Memory B cell (primary cell): ENCODE data around the gene CELSR3.
A peak's percentile ranks its signal among the peaks of the same experiment; 100 is the strongest.

Source experiments
- ATAC-seq: fragments of 150-1000 bp; cut with Tn5 transposase; 2 replicates; pipeline ENCODE4 v1.10.0; 2021; ENCODE audit warnings: low read depth, mild to moderate bottlenecking, moderate library complexity
- DNase-seq, 2 donors: peaks; one replicate each; pipeline ENCODE4 v3.0.0; 2022; ENCODE audit warnings: low spot score in 2 of 2
- H3K27ac Mint-ChIP-seq: one replicate; pipeline ENCODE4 v1.8.0; 2022; ENCODE audit warnings: mild to moderate bottlenecking, moderate library complexity, mixed read lengths
- H3K27me3 Mint-ChIP-seq: one replicate; pipeline ENCODE4 v1.8.0; 2022; ENCODE audit warnings: mixed read lengths
- H3K36me3 Mint-ChIP-seq: one replicate; pipeline ENCODE4 v1.8.0; 2022; ENCODE audit warnings: mild to moderate bottlenecking, mixed read lengths
- H3K4me1 Mint-ChIP-seq: one replicate; pipeline ENCODE4 v1.8.0; 2022; ENCODE audit warnings: mixed read lengths
- H3K4me3 Mint-ChIP-seq: one replicate; pipeline ENCODE4 v1.8.0; 2022; ENCODE audit warnings: mild to moderate bottlenecking, moderate library complexity, mixed read lengths
- H3K9me3 Mint-ChIP-seq: one replicate; pipeline ENCODE4 v1.8.0; 2022; ENCODE audit warnings: mixed read lengths

The CELSR3 gene

GRCh38 chr3:48599077-48599501 is 63.6 kb downstream of the CELSR3 start:
- Mint-ChIP-seq H3K36me3 (peaks cover 29% of the 10 kb centered on the region), H3K27ac (no peak overlapping the region)

DNA sequence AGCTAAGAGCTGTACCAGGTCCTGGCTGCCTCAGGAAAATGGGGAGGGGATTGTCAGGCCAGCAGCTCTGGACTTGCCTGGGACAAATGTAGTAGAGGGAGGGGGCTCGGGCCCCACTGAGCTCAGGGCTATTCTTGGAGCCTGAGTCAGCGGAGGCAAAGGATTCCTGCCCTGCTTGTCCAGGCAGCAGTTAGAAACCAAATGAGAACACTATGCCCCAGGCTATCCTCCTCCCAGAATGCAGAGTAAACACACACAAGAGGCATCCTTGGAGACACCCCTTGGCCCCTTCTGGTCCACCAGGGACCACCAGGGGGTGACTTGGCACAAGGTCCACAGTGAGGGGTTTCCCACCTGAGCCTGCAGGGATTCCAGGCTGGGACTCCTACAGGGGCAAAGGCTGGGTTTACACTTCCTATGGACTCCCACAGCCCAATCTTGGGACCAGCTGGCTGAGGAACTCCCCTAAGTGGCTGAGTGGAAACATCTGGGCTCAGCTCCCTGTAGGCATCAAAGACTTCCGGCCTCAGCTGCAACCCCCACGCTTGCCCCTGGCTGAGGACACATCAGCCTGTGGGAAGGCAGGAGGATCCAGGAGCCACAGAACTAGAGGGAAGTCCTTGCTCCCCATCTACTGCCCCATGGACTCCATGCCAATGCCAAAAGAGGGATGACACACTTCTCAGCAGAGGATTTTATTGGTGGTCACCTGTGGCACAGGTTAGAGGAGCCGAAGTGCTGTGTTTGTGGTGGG is 64.2 kb downstream of the CELSR3 start:
- DNase-seq, result no peak
- H3K27me3 Mint-ChIP-seq, result peaks cover 9% of the 10 kb centered on the region
- no peak overlapping the region for H3K4me3 Mint-ChIP-seq
- no peak for ATAC-seq
- H3K4me1 Mint-ChIP-seq, result peaks cover 14% of the 10 kb centered on the region
- no peaks in the 10 kb centered on the region for H3K9me3 Mint-ChIP-seq
- peaks cover 29% of the 10 kb centered on the region for H3K36me3 Mint-ChIP-seq
- H3K27ac Mint-ChIP-seq, result no peak overlapping the region

More at GRCh38 chr3:48599077-48599501, 63.6 kb downstream of the CELSR3 start:
- ATAC-seq (no peak), DNase-seq (no peak)
- H3K4me3 Mint-ChIP-seq, result no peak overlapping the region
- no peaks in the 10 kb centered on the region for H3K9me3 Mint-ChIP-seq
- peaks cover 9% of the 10 kb centered on the region for H3K27me3 Mint-ChIP-seq
- H3K4me1 Mint-ChIP-seq, result peaks cover 14% of the 10 kb centered on the region

GRCh38 chr3:48597408-48597800 is 65.3 kb downstream of the CELSR3 start:
- Mint-ChIP-seq H3K27ac (no peak overlapping the region), H3K4me3 (no peak overlapping the region), H3K9me3 (no peaks in the 10 kb centered on the region), H3K27me3 (peaks cover 13% of the 10 kb centered on the region), H3K4me1 (peaks cover 14% of the 10 kb centered on the region), H3K36me3 (peaks cover 23% of the 10 kb centered on the region)
- ATAC-seq (no peak), DNase-seq (no peak)

GRCh38 chr3:48596676-48597407 is 65.8 kb downstream of the CELSR3 start:
- Mint-ChIP-seq H3K4me3 (no peak overlapping the region), H3K36me3 (peaks cover 20% of the 10 kb centered on the region), H3K9me3 (no peaks in the 10 kb centered on the region), H3K27ac (peak overlapping the region; percentile 84), H3K4me1 (peaks cover 14% of the 10 kb centered on the region), H3K27me3 (peaks cover 13% of the 10 kb centered on the region)
- ATAC-seq (no peak), DNase-seq (no peak)

GRCh38 chr3:48596157-48596556 is 66.5 kb downstream of the CELSR3 start:
- H3K4me3 Mint-ChIP-seq, result no peak overlapping the region
- no peaks in the 10 kb centered on the region for H3K9me3 Mint-ChIP-seq
- H3K36me3 Mint-ChIP-seq, result peaks cover 20% of the 10 kb centered on the region
- no peak for ATAC-seq
- H3K27me3 Mint-ChIP-seq, result peaks cover 14% of the 10 kb centered on the region
- peaks cover 14% of the 10 kb centered on the region for H3K4me1 Mint-ChIP-seq
- H3K27ac Mint-ChIP-seq, result peak overlapping the region; percentile 84
- DNase-seq, result no peak

- H3K4me3 Mint-ChIP-seq, result no peak overlapping the region
- no peak for DNase-seq
Measured at GRCh38 chr3:48595526-48596121, 67.1 kb downstream of the CELSR3 start.

DNA sequence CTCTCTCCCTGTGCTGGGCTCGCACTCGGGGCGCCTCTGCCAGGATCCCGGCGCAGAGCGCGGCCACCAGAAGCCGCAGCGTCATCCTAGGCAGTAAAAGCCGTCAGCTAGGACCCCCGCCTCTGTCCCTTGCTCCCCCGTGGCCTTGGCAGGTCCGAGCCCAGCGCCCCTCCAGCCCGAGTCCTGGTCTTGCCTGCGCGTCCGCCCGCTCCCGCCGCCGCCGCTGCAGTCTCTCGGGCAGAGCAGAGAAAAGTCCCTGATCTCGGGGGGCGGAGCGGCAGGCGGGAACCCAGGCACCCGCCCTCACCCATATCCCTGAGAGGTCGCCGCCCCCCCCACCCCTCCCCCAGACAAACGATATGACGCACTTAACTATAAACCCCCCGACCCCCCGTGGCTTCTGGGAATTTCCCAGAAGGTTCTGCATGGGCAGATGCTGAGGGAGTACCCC is 67.6 kb downstream of the CELSR3 start, which contains the start of gene COL7A1:
Gene COL7A1 (minus strand): TSS at position 255 of the 451 bp plus-strand sequence. CDS start 170 bp downstream, at position 85.
- DNase-seq (peak in 1 of 2 donors; percentile 18), ATAC-seq (peak; percentile 76)
- Mint-ChIP-seq H3K9me3 (no peaks in the 10 kb centered on the region), H3K4me3 (peak within 1 kb of the TSS; percentile 53), H3K27ac (peak within 1 kb of the TSS; percentile 84), H3K4me1 (peaks cover 14% of the 10 kb centered on the region), H3K36me3 (peaks cover 14% of the 10 kb centered on the region), H3K27me3 (peaks cover 23% of the 10 kb centered on the region)

More at GRCh38 chr3:48595526-48596121, 67.1 kb downstream of the CELSR3 start:
- Mint-ChIP-seq H3K27me3 (peaks cover 19% of the 10 kb centered on the region), H3K27ac (peak overlapping the region; percentile 84), H3K4me1 (peaks cover 14% of the 10 kb centered on the region), H3K36me3 (peaks cover 19% of the 10 kb centered on the region), H3K9me3 (no peaks in the 10 kb centered on the region)
- no peak for ATAC-seq

DNA sequence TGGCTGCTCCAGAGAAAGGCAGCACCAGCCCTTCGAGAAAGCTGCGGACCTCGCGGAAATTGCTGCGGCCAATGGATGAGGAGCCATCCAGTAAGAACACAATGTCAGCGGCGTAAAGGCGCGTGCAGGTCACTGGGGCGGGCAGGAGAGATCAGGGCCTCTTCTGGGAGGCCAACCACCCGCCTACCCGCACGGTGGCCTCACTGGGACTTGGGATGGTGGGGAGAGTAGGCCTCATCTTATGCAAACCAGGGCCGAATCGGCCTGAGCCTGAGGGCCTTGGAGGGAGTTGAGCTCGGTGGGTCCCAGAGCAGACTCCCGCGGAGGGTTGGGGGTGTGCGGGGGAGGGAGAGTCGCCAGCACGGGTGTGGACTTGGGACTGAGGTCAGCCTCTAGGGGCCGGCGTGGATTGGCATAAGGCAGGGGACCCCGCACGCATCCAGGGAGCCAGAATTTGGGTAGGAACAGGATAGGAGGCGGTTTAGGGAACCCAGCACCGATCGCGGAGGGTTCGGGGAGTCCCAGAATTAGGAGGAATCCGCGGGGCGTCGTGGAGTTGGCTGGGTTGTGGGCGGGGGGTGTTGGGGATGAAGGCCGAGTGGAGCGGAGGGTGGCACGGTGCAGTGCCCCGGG is 68.2 kb downstream of the CELSR3 start:
- peaks cover 14% of the 10 kb centered on the region for H3K4me1 Mint-ChIP-seq

DNA sequence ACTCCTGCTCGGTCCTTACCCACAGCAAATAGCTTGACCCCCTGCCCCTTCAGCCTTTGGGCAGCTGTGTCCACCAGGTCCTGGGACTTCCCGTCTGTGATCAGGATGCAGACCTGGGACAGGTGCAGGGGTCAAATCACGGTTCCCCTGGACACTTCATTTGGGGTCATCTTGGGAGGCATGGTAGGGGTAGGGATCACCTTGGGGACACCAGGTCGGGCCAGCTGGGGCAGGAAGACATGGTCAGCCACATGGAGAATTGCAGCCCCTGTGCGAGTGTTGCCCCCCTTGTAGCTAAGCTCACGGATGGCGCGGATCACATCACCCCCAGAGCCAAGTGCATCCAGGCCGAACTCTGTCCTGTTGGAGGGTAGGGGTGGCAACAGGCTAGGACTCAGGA is 69.3 kb downstream of the CELSR3 start:
- H3K27ac Mint-ChIP-seq, result no peak overlapping the region
- H3K4me1 Mint-ChIP-seq, result peaks cover 17% of the 10 kb centered on the region
- H3K27me3 Mint-ChIP-seq, result peaks cover 35% of the 10 kb centered on the region
- H3K4me3 Mint-ChIP-seq, result no peak overlapping the region
- peaks cover 8% of the 10 kb centered on the region for H3K36me3 Mint-ChIP-seq
- ATAC-seq, result no peak
- H3K9me3 Mint-ChIP-seq, result no peaks in the 10 kb centered on the region
- no peak for DNase-seq

More for the DNA sequence above, 68.2 kb downstream of the CELSR3 start:
- Mint-ChIP-seq H3K36me3 (peaks cover 14% of the 10 kb centered on the region), H3K27me3 (peaks cover 27% of the 10 kb centered on the region), H3K9me3 (no peaks in the 10 kb centered on the region), H3K27ac (no peak overlapping the region), H3K4me3 (peak overlapping the region; percentile 53)
- DNase-seq (no peak), ATAC-seq (peak; percentile 5)

- Mint-ChIP-seq H3K36me3 (peaks cover 8% of the 10 kb centered on the region), H3K9me3 (no peaks in the 10 kb centered on the region), H3K4me3 (no peak overlapping the region), H3K27ac (no peak overlapping the region), H3K4me1 (peaks cover 17% of the 10 kb centered on the region), H3K27me3 (peaks cover 38% of the 10 kb centered on the region)
- no peak for ATAC-seq
- DNase-seq, result no peak
Measured at GRCh38 chr3:48592519-48593087, 70.1 kb downstream of the CELSR3 start.

DNA sequence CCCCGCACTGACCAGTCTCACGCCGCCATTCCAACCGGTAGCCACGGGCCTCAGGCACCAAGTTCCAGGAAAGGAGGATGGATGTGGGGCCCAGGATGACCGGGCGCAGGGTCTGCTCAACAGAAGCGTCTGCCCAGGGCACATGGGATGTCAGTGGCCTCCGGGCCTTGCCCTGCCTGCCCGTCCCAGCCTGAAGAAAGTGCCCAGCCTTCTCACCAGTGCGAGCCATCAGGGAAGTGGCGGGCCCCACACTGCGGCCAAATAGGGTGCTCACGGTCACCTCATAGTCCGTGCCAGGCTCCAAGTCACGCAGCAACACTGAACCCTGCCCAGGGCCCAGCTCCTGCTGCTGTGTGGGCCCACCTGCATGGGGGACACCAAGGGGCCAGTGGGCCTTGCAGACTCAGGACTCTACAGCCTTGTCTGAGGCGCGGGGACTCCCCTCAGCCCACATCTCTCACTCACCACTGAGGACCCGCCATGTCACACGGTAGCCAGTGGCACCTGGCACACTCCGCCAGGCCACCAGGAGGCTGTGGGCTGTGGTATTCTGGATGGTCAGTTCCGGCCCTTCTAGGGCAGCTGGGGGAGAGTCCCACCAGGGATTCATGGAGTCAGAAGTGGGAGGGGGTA is 70.7 kb downstream of the CELSR3 start:
- Mint-ChIP-seq H3K4me1 (peaks cover 14% of the 10 kb centered on the region), H3K27ac (no peak overlapping the region), H3K9me3 (no peaks in the 10 kb centered on the region), H3K36me3 (peaks cover 5% of the 10 kb centered on the region), H3K27me3 (peaks cover 43% of the 10 kb centered on the region), H3K4me3 (no peak overlapping the region)
- ATAC-seq (no peak), DNase-seq (no peak)

- DNase-seq (no peak), ATAC-seq (no peak)
Measured at GRCh38 chr3:48591436-48591835, 71.2 kb downstream of the CELSR3 start.

DNA sequence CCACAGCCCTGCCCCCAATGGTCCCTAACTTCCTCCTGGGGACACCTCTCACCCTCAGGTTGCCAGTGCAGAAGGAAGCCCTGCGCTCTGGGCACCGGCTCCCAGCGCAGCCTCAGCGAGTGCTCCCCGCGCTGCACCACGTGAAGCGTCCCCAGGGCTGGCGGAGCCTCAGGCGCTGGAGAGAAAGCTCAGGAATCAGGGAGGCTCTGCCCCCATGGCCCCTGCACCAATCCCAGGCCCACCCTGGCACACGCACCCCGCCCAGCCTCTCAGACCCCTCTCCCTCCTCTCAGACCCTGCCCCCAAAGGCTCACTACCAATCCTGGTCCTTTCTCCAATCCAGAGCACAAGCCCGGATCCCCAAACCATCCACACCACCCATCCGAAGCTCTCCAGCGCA is 74.5 kb downstream of the CELSR3 start:
- Mint-ChIP-seq H3K27me3 (peaks cover 40% of the 10 kb centered on the region), H3K4me1 (peaks cover 3% of the 10 kb centered on the region), H3K9me3 (no peaks in the 10 kb centered on the region), H3K4me3 (no peak overlapping the region), H3K27ac (no peak overlapping the region), H3K36me3 (peaks cover 5% of the 10 kb centered on the region)
- DNase-seq (no peak), ATAC-seq (no peak)

More at GRCh38 chr3:48591436-48591835, 71.2 kb downstream of the CELSR3 start:
- H3K27ac Mint-ChIP-seq, result no peak overlapping the region
- H3K9me3 Mint-ChIP-seq, result no peaks in the 10 kb centered on the region
- peaks cover 46% of the 10 kb centered on the region for H3K27me3 Mint-ChIP-seq
- H3K4me3 Mint-ChIP-seq, result no peak overlapping the region
- H3K36me3 Mint-ChIP-seq, result peaks cover 5% of the 10 kb centered on the region
- peaks cover 14% of the 10 kb centered on the region for H3K4me1 Mint-ChIP-seq
